ENCODE results near the gene C6orf62. TPM values are rescaled to one million over a fixed set of nuclear protein-coding genes. Genes with fewer than 3 reads are reported as not detected.
"Not testable (repeated sequence)": the region's sequence is repeated elsewhere in the genome, so short reads cannot be mapped to it uniquely, and the experiment has no call there.

The C6orf62 gene
- total RNA-seq, 4 donors from 2014 or later: 55.9 to 122 (median 77.9) TPM

GRCh38 chr6:24740861-24741260, 21.9 kb upstream of the C6orf62 start:
- no peak overlapping the region for H3K27ac ChIP-seq
- H3K4me3 ChIP-seq: no peak overlapping the region
- no peaks in the 10 kb centered on the region for H3K9me3 ChIP-seq
- TF ChIP-seq EP300 (IDR thresholded peaks at IDR 0.05) (no peak), CTCF (IDR thresholded peaks at IDR 0.05) (no peak), POLR2A (IDR thresholded peaks at IDR 0.05) (no peak)
- no peak for DNase-seq (ENCODE audit: low spot score in 2 of 2)
- no peaks in the 10 kb centered on the region for H3K4me1 ChIP-seq
- no peaks in the 10 kb centered on the region for H3K36me3 ChIP-seq
- H3K27me3 ChIP-seq: no peaks in the 10 kb centered on the region

- no peaks in the 10 kb centered on the region for H3K36me3 ChIP-seq
- no peak for TF ChIP-seq POLR2A (IDR thresholded peaks at IDR 0.05)
- TF ChIP-seq CTCF (IDR thresholded peaks at IDR 0.05): no peak
- TF ChIP-seq EP300 (IDR thresholded peaks at IDR 0.05): no peak
- no peaks in the 10 kb centered on the region for H3K27me3 ChIP-seq
- DNase-seq (ENCODE audit: low spot score in 2 of 2): no peak
- WGBS, 2 donors: 73 to 77% methylated on average over 3 of the region's 3 CpGs
- H3K9me3 ChIP-seq: no peaks in the 10 kb centered on the region
- H3K4me1 ChIP-seq: no peaks in the 10 kb centered on the region
- H3K4me3 ChIP-seq: no peak overlapping the region
- H3K27ac ChIP-seq: no peak overlapping the region
Observed at GRCh38 chr6:24738741-24739140, 19.8 kb upstream of the C6orf62 start.

- not testable (repeated sequence) for H3K36me3 ChIP-seq; H3K27ac ChIP-seq; DNase-seq (ENCODE audit: low spot score in 2 of 2); H3K4me3 ChIP-seq; H3K27me3 ChIP-seq; H3K4me1 ChIP-seq
- WGBS, 2 donors: 80 to 91% methylated on average over 4 of the region's 4 CpGs
- H3K9me3 ChIP-seq: peaks cover 0 to 16% (median 0%) of the 10 kb centered on the region in 4 donors
Observed at GRCh38 chr6:24734710-24735109, 15.8 kb upstream of the C6orf62 start.

GRCh38 chr6:24734166-24734565, 15.2 kb upstream of the C6orf62 start:
- DNase-seq (ENCODE audit: low spot score in 2 of 2): no peak
- Histone ChIP-seq H3K9me3 (peaks cover 0 to 16% (median 0%) of the 10 kb centered on the region in 4 donors), H3K27ac (no peak overlapping the region), H3K36me3 (peaks cover 0 to 4% (median 0%) of the 10 kb centered on the region in 3 donors), H3K4me1 (no peaks in the 10 kb centered on the region), H3K27me3 (no peaks in the 10 kb centered on the region), H3K4me3 (no peak overlapping the region)
- WGBS, 2 donors: 95 to 97% methylated on average over 1 of the region's 1 CpG
- no peak for TF ChIP-seq CTCF (IDR thresholded peaks at IDR 0.05)
- no peak for TF ChIP-seq EP300 (IDR thresholded peaks at IDR 0.05)
- TF ChIP-seq POLR2A (IDR thresholded peaks at IDR 0.05): no peak

- 83 to 84% methylated on average over 6 of the region's 6 CpGs for whole genome bisulfite sequencing, 2 donors
- DNase-seq (ENCODE audit: low spot score in 2 of 2); H3K4me1 ChIP-seq; H3K27ac ChIP-seq; H3K27me3 ChIP-seq; H3K36me3 ChIP-seq; H3K4me3 ChIP-seq: not testable (repeated sequence)
- H3K9me3 ChIP-seq: peaks cover 0 to 16% (median 0%) of the 10 kb centered on the region in 4 donors
Observed at GRCh38 chr6:24731456-24732134, 12.6 kb upstream of the C6orf62 start.

- not testable (repeated sequence) for DNase-seq (ENCODE audit: low spot score in 2 of 2); H3K36me3 ChIP-seq; H3K4me3 ChIP-seq; H3K4me1 ChIP-seq; H3K27me3 ChIP-seq; H3K27ac ChIP-seq
- 89 to 93% methylated on average over 3 of the region's 3 CpGs for WGBS, 2 donors
- peaks cover 0 to 16% (median 0%) of the 10 kb centered on the region in 4 donors for H3K9me3 ChIP-seq
Observed at GRCh38 chr6:24730653-24731052, 11.7 kb upstream of the C6orf62 start.

- Histone ChIP-seq H3K9me3 (no peaks in the 10 kb centered on the region), H3K36me3 (no peaks in the 10 kb centered on the region), H3K27ac (no peak overlapping the region), H3K27me3 (no peaks in the 10 kb centered on the region), H3K4me3 (no peak overlapping the region), H3K4me1 (peaks cover 0 to 12% (median 0%) of the 10 kb centered on the region in 4 donors)
- WGBS, 2 donors: 90% methylated on average over 3 of the region's 3 CpGs
- TF ChIP-seq EP300 (IDR thresholded peaks at IDR 0.05) (no peak), POLR2A (IDR thresholded peaks at IDR 0.05) (no peak), CTCF (IDR thresholded peaks at IDR 0.05) (no peak)
- no peak for DNase-seq (ENCODE audit: low spot score in 2 of 2)
Observed at GRCh38 chr6:24723270-24723669, 4.3 kb upstream of the C6orf62 start.
